Erythroblast (primary cell): ENCODE measurements around the gene UNC80.

Experiments
- GATA1 ChIP-seq: IDR thresholded peaks from 2 replicates; pipeline ENCODE4 v1.6.1; 2011; ENCODE audit warnings: low read depth, mild to moderate bottlenecking, control low read depth, low read length, moderate library complexity
- POLR2A ChIP-seq: IDR thresholded peaks from 2 replicates; pipeline ENCODE4 v1.6.1; 2011; ENCODE audit warnings: mild to moderate bottlenecking, low read length

- no peak for TF ChIP-seq POLR2A
- TF ChIP-seq GATA1, result no peak
Observed at GRCh38 chr2:209956271-209956670, 184.6 kb downstream of the UNC80 start.
